ENCODE data around the gene SLC9A5.

Gene SLC9A5

DNA sequence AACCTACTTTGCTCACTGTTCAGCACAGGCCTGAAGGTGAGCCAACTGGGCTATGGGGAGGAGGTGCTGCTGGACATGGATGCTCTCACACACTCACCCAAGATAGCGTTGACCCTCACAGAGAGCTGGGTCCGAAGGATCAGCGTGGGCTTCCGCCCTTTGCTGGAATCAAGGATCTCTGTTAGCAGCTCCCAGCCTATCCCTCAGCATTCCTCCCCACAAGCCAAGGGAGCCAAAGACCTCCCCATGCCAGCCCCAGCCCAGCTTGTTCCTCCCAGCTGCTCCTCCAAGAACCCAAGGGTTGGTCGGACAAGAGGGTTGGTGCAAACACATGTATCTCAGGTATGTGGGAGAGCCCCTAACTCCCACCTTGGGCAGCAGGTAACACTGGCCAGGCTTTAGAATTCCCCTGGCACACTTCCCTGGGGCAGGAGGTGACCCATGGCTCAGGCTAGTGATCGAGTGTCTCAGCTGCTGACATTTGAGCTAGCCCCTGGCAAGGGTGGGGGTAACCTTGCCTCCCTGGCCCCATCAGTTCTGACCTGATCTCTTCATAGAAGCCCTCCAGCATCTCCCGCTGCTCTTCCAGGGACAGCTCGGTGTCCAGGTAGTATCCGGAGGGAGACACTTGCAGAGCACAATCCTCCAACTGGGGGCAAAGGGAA lies 9.8 kb upstream of the SLC9A5 start:
- no peak for DNase-seq

DNA sequence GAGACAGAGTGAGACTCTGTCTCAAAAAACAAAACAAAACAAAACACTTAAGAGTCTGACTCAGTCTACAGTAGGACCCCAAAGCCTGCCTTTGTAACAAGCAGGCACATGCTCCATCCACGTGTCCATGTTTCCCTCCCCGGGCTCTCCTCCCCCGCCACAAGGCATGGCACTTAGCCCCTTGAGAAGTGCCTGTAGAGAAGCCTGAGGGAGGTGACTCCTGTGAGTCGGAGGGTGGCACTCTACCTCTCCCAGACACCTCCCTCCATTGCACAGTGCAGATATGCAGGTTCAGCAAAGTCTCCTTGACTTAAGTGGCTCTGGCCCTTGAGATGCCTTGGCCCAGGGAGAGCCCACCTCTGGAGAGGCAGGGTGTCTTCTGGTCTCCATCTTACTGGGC lies 8.3 kb upstream of the SLC9A5 start:
- DNase-seq, result no peak

DNA sequence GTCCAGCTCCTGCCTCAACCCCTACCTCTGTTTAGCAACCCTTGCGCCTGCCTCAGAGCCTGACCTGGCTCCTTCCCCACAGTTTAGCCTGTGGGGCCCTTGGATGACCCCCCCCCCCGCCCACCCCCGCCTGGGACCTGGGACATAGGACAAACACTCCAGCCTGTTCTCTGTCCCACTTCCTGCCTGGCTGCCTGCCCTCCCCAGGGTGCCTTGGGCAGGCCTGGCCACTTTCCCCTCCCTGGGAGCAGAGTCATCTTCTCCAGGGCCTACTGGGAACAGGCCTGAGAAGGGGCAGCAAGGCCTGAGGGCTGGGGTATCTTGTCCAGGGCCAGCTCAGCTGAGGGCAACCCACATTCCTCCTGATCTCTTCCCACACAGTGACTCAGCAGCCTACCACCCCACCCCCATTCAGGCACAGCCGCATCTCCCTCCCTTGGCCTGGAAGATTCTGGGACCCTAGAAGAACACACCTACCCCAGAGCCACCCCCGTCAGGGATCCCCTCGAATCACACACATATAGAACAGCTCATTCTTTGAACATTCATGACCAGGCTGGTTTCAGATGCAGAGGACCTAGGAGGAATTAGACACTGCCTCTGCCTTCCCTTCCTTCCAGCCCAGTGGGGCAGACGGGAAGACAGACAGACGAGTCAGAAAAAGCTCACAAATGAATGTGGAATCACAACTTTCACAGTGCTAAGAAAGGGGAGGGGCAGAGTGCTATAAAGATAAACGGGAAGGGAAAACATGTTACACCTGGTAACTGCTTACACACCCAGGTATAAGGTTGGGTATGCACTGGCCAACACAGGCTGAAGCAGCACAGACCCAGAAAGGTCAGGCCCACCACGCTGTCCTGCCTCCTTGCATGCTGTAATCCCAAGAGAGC lies 7.5 kb upstream of the SLC9A5 start:
- DNase-seq, result no peak

GRCh38 chr16:67242138-67242730 lies 6.5 kb upstream of the SLC9A5 start:
- no peak for DNase-seq

GRCh38 chr16:67243481-67243880 lies 5.3 kb upstream of the SLC9A5 start:
- no peak for DNase-seq

GRCh38 chr16:67244387-67245185 lies 4.2 kb upstream of the SLC9A5 start:
- peak; percentile 88 for DNase-seq

DNA sequence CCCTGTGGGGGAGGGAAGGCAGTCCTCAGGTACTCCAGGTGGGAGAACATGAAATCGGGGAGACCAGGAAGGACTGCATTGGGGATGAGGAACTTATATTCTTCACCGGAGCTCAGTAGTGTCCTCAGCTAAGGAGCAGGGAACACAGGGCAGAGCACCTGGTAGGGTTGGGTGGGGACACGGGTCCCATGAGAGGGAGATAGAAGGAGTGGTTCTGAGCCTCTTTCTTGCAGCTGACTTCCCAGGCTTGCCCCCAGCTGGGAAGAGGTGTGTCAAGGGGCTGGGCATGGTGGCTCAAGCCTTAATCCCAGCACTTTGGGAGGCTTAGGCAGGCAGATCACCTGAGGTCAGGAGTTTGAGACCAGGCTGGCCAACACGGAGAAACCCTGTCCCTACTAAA lies 3.6 kb upstream of the SLC9A5 start:
- no peak for DNase-seq

GRCh38 chr16:67245674-67246080 lies 3.1 kb upstream of the SLC9A5 start:
- no peak for DNase-seq

DNA sequence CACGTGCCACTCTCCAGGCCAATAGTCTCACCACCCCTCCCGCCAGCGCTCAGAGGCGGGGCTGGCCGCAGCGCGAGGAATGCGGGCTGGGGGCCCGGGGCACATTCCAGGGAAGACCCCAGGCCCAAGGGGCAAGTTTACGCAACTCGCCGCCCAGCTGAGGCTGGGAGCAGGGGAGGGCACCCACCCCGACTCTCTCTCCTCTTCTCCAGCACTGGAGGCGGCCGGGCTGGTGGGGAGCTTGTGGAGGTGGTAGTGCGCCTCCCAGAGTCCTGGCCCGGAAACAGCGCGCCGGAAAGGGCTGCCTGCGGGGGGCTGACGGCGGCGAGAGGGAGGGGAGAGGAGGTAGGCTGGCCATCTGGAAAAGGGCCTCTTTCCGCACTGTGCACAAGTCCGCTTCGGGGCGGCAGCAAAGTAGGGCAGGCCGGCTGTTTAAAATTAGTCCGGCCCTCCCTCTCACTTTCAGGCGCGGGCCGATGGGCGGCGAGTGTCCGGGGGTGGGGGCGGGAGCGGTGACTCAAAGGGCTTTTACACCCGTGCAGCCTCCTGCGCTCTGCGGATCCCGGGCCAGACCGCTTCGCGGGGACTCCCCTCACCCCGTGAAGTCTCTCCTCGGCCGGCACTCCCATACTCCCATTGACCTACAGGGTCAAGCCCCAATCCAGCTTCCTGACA lies 2.6 kb upstream of the SLC9A5 start:
- DNase-seq, result peak; percentile 60

DNA sequence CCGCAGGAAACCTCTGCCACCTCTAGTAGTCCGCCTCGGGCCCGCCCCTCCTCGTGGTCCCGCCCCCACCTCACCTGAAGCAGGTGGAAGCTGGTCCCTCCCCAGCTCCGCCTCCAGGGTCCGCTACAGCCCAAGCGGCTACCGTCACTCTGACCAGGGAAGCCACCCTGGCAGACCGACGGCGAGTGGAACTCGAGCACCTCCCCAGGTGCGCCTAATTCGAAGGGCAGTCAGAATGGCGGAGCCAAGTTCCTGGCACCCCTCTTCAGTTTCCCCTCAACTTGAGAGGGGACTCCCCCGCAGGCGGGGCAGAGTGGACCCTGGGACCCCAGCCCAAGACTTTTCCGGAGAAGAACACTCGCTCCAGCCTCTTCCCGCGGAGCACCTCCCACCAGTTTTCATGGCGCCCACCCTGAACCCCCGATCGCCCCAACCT lies 2.0 kb upstream of the SLC9A5 start:
- no peak for DNase-seq

- peak; percentile 96 for DNase-seq
These were observed 1.3 kb upstream of the SLC9A5 start, which contains the start of gene FHOD1 for GRCh38 chr16:67247192-67248072. Gene FHOD1 (minus strand): TSS chr16:67247481. CDS start chr16:67247410, 71 bp downstream.

- DNase-seq, result no peak
These were observed 742 bp upstream of the SLC9A5 start for GRCh38 chr16:67248073-67248400.

- DNase-seq, result no peak
These were observed 632 bp downstream of the SLC9A5 start for GRCh38 chr16:67249178-67250044.

GRCh38 chr16:67250045-67250327 lies 1.2 kb downstream of the SLC9A5 start:
- DNase-seq, result no peak

DNA sequence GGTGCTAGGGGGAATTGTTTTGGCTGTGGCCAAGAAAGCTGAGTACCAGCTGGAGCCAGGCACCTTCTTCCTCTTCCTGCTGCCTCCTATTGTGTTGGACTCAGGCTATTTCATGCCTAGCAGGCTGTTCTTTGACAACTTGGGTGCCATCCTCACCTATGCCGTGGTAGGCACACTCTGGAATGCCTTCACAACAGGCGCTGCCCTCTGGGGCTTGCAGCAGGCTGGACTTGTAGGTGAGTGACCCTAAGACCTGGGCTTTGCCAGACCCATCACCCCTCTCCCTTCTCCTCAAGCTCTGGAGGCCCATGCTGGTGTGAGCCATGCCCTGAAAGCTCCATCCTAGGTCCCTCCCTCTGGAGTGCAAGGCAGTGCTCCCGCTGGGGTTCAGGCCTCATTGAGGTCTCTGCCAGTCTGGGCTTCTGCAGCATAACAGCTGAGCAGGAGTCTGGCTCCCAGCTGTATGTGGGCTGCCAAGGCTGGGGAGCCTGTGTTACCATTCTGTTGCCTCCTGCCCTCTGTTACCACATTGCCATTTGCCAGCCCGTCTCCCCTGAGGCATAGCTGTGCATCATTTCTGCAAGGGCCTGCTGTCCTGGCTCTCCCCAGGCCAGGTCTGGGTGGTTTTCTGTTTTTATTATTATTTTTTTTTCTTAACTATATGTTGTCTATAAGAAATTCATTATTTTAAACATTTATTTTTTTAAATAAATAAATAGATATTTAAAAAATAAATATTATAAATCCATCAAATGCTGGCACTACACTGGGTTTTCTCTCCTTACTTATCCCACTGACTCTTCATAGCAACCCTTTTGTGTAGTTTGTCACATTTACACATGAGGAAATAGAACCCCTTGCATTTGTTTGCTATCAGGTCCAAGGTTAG lies 4.1 kb downstream of the SLC9A5 start:
- no peak for DNase-seq

DNA sequence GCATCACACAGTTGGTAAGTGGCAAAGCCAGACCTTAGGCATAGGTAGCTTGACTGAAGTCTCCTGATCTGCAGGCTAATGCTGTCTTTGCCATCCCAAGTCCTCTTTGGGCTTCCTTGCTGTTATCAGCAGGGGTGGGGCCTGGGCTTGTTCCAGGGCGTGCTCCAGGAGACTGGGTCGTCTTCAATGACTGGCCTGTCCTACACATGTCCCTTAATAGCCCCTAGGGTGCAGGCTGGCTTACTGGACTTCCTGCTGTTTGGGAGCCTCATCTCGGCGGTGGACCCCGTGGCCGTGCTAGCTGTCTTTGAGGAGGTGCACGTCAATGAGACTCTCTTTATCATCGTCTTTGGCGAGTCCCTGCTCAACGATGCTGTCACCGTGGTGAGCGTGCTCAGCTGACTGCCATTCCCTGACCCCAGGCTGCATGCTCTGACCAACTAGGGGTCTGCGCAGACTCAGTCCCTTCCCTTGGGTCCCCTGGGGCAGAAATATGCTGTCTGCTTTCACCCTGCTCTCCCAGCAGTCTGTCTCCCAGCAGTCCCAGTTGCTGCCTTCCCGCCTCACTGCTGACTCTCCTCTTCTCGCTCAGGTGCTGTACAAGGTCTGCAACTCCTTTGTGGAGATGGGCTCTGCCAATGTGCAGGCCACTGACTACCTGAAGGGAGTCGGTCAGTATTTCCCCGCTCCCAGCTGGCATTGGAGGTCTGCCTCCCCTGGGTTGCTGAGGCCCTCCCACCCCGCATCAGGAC lies 6.2 kb downstream of the SLC9A5 start:
- no peak for DNase-seq

- DNase-seq, result no peak
These were observed 6.9 kb downstream of the SLC9A5 start for GRCh38 chr16:67255553-67256221.

DNA sequence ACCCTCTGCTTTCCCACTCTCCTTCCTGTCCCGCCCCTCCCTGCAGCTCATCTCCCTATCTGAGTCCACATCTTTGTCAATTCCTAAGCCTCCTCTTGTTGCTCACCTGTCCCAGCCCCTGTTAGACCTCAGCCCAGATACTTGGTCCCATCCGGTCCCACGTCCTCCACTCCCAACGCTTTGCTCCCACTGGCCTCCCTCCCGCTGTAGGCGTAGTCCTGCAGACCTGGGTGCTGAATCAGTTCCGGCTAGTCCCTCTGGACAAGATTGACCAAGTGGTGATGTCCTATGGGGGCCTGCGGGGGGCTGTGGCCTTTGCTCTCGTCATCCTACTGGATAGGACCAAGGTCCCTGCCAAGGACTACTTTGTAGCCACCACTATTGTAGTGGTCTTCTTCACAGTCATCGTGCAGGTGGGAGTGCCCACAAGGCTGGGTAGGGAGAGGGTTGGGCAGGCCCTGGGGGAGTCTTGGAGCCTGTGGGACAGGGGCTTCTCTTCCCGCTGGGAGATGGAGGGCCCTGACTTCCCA lies 8.0 kb downstream of the SLC9A5 start:
- no peak for DNase-seq
